Measurements from ENCODE around the gene SLC37A1. TPM values are rescaled to one million over a fixed set of nuclear protein-coding genes. Genes with fewer than 3 reads are reported as not detected.

The SLC37A1 gene
- total and polyA plus RNA-seq, 2 donors from 2014 or later, result 3.4 to 21.8 TPM

DNA sequence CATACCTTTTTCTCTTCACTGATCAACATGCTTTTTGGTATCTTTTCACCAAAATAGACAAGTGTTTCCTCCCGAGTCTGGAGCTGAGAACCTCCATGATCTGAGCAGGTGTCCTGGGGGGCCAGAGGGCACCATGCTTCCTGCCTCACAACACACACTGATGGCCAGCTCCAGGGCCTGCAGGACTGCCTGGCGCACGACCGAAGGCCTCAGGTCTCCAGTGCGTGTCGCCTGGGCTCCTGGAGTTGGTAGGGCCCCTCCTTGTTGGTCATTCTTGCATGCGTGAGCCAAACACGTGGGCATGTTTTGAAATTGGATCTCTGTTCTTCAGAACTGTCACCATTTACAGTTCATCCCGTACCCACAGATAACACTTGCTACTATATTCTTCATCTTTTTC lies 64.4 kb downstream of the SLC37A1 start:
- TF ChIP-seq CTCF (IDR thresholded peaks at IDR 0.05; ENCODE audit: borderline replicate concordance, extremely low read depth, insufficient read depth), result no peak
- Histone ChIP-seq H3K9ac (ENCODE audit: low read length in 3 of 3) (no peak overlapping the region), H3K27me3 (ENCODE audit: control insufficient read depth, insufficient read depth, low read length) (no peaks in the 10 kb centered on the region), H3K4me1 (ENCODE audit: control insufficient read depth in 2 of 3, insufficient read depth in 2 of 3, low read depth in 1 of 3, low read length in 3 of 3) (no peaks in the 10 kb centered on the region), H3K27ac (ENCODE audit: low read depth in 2 of 2, low read length in 2 of 2) (no peak overlapping the region), H3K9me3 (ENCODE audit: control insufficient read depth in 2 of 3, insufficient read depth in 1 of 3, low read length in 3 of 3) (no peaks in the 10 kb centered on the region), H3K36me3 (ENCODE audit: control insufficient read depth in 2 of 3, insufficient read depth in 3 of 3, low read length in 3 of 3) (peaks cover 0 to 4% (median 3%) of the 10 kb centered on the region in 3 donors), H3K4me3 (ENCODE audit: low read length in 3 of 3) (no peak overlapping the region)
- FAIRE-seq (no peak), DNase-seq (peak in 3 of 5 donors; percentile 21 to 44 (median 27))
- intact Hi-C loops (cut with DNase I), result no loop called here

DNA sequence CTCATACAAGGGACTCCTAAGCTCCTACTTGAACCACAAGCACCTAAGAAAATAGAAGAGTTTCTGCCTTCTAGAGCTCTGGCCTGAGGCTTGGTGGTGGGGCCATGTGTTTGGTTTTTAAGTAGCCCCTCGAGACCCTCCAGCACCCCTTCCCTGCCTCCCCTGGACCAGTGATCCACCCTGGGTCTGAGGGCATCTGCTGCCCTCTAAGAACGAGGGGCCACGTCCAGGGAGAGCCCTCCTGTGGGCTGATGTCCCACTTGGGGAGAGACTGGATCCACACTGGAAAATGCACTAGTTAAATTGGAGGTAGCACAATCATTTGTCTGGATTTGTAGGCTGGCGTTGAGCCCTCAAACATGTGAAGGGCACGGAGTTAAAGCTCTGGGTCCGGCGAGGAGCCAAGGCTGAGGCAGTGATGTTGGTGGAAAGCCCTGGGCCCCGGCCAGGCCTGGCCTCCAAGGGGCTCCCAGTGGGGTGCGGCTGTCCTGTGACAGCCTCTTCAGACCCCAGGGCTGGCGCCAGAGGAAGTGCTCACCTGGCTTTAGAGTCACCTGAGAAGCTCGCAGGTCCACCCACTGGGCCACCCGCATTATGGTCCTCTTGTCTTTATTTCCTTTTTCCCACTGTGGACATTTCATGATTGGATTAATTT lies 65.2 kb downstream of the SLC37A1 start:
- DNase-seq (peak in 2 of 5 donors; percentile 22 to 63), FAIRE-seq (no peak)
- H3K27ac ChIP-seq (ENCODE audit: low read depth in 2 of 2, low read length in 2 of 2), result no peak overlapping the region
- no peak overlapping the region for H3K4me3 ChIP-seq (ENCODE audit: low read length in 3 of 3)
- peaks cover 0 to 3% (median 0%) of the 10 kb centered on the region in 3 donors for H3K36me3 ChIP-seq (ENCODE audit: control insufficient read depth in 2 of 3, insufficient read depth in 3 of 3, low read length in 3 of 3)
- H3K9me3 ChIP-seq (ENCODE audit: control insufficient read depth in 2 of 3, insufficient read depth in 1 of 3, low read length in 3 of 3), result no peaks in the 10 kb centered on the region
- no peak overlapping the region for H3K9ac ChIP-seq (ENCODE audit: low read length in 3 of 3)
- H3K4me1 ChIP-seq (ENCODE audit: control insufficient read depth in 2 of 3, insufficient read depth in 2 of 3, low read depth in 1 of 3, low read length in 3 of 3), result no peaks in the 10 kb centered on the region
- H3K27me3 ChIP-seq (ENCODE audit: control insufficient read depth, insufficient read depth, low read length), result no peaks in the 10 kb centered on the region
- TF ChIP-seq CTCF (IDR thresholded peaks at IDR 0.05; ENCODE audit: borderline replicate concordance, extremely low read depth, insufficient read depth), result no peak
- intact Hi-C loops (cut with DNase I), result no loop called here

GRCh38 chr21:42579456-42580075 lies 65.9 kb downstream of the SLC37A1 start:
- no peaks in the 10 kb centered on the region for H3K27me3 ChIP-seq (ENCODE audit: control insufficient read depth, insufficient read depth, low read length)
- H3K4me3 ChIP-seq (ENCODE audit: low read length in 3 of 3), result no peak overlapping the region
- H3K9me3 ChIP-seq (ENCODE audit: control insufficient read depth in 2 of 3, insufficient read depth in 1 of 3, low read length in 3 of 3), result no peaks in the 10 kb centered on the region
- H3K27ac ChIP-seq (ENCODE audit: low read depth in 2 of 2, low read length in 2 of 2), result no peak overlapping the region
- H3K4me1 ChIP-seq (ENCODE audit: control insufficient read depth in 2 of 3, insufficient read depth in 2 of 3, low read depth in 1 of 3, low read length in 3 of 3), result no peaks in the 10 kb centered on the region
- H3K9ac ChIP-seq (ENCODE audit: low read length in 3 of 3), result no peak overlapping the region
- no peak for FAIRE-seq
- peak in 2 of 5 donors; percentile 31 to 58 for DNase-seq
- intact Hi-C loops (cut with DNase I), result no loop called here
- no peak for TF ChIP-seq CTCF (IDR thresholded peaks at IDR 0.05; ENCODE audit: borderline replicate concordance, extremely low read depth, insufficient read depth)
- peaks cover 0 to 3% (median 0%) of the 10 kb centered on the region in 3 donors for H3K36me3 ChIP-seq (ENCODE audit: control insufficient read depth in 2 of 3, insufficient read depth in 3 of 3, low read length in 3 of 3)

All from kidney (tissue), 14 donors.